Activated gamma-delta T cell (primary cell): Measurements from ENCODE around the gene POLR2H.
A peak's percentile ranks its signal among the peaks of the same experiment; 100 is the strongest.

Experiments used
- DNase-seq: peaks from one replicate; lab custom pipeline; 2025; lab: John Stamatoyannopoulos, UW
- total RNA-seq, 2 donors: gene quantifications; one replicate each; lab custom pipeline; 2026; lab: John Stamatoyannopoulos, UW

POLR2H gene
- total RNA-seq = 45.1 to 49.5 reads per million in 2 donors

DNA sequence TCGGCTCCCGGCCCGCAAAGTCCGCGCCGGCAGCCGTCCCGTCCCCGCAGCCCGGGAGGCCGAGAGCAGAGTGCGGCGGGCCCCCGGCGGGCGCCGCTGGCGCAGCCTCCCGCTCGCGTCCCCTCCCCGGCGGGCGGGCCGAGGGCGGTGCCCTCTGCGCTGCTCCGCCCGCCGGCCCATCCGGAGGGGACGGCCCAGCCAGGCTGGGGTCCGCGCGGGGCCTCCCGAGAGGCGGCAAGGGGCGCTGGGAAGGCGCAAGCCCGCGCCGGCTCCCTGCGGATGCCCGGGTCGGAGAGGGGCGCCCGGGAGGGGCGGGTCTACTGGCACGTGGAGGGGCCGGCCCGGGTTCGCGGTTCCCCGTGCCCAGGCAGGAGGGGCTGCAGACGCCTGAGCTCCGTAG lies at the start of gene POLR2H, which contains the start of gene CLCN2:
POLR2H (plus strand) TSS at position 179 of the 400 bp plus-strand sequence. CDS start 1,783 bp downstream, outside the sequence.
CLCN2 (minus strand) TSS at position 74 of the 400 bp plus-strand sequence. CDS start 126 bp downstream, outside the sequence.
- peak; percentile 34 for DNase-seq

- peak; percentile 91 for DNase-seq
These were observed 47.2 kb upstream of the POLR2H start, which contains the start of gene EIF4G1 for GRCh38 chr3:184314363-184314699. TSS of gene EIF4G1 (plus strand) at chr3:184314606. CDS start at chr3:184315797, 1,191 bp downstream.

DNA sequence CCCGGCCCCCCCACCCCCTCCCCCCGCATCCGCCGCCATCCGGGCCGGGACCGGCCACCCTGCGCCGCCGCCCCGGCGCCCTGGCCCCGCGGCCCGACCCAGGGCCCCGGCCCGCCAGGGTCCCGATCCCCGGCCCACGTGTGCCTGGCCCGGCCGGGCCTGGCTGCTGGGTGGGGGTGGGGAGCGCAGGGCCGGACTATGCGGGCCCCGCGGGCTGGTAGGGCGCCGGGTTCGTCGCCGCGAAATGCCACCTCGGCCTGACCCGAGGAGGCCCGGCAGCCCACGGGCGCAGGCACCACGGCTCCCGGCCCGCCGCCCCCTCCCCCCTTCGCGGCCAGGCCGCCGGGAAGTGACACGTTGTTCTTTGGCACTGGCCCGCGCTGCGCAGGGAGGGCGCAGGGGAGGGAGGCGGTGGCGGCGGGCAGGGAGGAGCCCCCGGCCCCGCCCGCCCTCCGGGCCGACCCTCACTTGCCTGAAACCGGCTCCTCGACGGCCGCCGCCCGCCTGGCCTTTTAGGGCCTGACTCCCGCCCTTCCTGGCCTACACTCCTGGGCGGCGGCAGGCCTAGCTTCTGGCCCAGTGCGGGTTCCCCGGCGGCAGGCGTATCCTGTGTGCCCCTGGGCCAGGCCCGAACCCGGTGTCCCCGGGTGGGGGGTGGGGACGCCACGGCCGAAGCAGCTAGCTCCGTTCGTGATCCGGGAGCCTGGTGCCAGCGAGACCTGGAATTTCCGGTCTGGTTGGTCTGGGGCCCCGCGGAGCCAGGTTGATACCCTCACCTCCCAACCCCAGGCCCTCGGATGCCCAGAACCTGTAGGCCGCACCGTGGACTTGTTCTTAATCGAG lies 46.6 kb upstream of the POLR2H start:
- DNase-seq = peak; percentile 79

- no peak for DNase-seq
These were observed 46.0 kb upstream of the POLR2H start for GRCh38 chr3:184315543-184315867.

GRCh38 chr3:184315871-184316661 lies 45.4 kb upstream of the POLR2H start:
- no peak for DNase-seq

DNA sequence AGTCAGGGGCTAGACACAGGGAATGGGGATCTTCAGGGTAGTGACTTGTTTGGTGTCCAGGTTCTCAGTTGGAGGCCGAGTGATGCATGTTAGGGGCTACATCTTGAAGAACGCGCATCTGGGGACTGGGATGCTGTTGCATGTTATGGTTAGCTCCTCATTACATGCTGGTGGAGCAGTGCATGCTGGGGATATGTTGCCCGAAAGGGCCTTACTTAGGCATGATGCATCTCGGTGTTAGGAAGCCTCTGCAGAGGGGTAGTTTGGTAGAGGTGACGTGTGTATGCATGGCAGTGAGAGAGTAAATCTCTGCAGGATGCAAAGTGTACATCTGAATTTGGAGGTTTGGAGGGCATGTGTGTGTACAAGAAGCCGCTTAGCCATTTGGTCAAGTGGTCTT lies 44.7 kb upstream of the POLR2H start:
- DNase-seq = no peak

DNA sequence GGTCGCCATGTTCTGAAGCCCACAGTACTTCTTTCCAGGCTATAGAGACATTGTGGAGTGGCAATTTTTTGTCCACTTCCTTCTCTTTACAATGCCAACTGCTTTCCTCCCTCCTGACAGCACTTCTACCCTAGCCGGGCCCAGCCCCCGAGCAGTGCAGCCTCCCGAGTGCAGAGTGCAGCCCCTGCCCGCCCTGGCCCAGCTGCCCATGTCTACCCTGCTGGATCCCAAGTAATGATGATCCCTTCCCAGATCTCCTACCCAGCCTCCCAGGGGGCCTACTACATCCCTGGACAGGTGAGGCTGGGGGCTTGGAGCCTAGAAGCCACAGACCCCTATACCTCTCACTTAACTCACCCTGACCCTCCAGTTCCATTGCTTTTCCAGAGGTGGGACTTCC lies 44.3 kb upstream of the POLR2H start:
- DNase-seq = no peak

DNA sequence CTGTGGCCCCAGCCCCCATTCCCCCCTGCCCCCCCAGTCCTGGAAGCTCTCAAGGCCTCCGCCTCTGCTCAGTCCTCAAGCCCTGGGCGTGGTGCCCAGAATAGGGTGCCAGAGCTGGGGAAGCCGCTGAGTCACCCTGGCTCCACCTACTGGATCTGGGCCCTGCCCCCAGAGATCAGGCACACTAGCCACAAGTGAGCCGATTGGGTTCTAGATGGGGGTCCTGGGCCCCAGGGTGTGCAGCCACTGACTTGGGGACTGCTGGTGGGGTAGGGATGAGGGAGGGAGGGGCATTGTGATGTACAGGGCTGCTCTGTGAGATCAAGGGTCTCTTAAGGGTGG lies 41.4 kb upstream of the POLR2H start:
- no peak for DNase-seq

- no peak for DNase-seq
These were observed 39.8 kb upstream of the POLR2H start for GRCh38 chr3:184321666-184322065.

- DNase-seq = no peak
These were observed 38.6 kb upstream of the POLR2H start for GRCh38 chr3:184322731-184323487.

DNA sequence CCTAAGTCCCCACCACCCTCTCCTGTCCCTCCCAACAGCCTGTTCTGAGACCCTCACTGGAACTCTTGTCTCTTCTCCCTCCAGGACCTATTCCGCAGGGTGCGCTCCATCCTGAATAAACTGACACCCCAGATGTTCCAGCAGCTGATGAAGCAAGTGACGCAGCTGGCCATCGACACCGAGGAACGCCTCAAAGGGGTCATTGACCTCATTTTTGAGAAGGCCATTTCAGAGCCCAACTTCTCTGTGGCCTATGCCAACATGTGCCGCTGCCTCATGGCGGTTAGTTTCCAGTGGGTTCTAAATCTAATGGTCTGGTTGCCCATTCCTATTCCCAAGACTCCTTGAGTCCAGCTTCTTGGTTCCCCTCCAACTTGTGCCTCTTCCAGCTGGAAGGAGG lies 37.8 kb upstream of the POLR2H start:
- no peak for DNase-seq

GRCh38 chr3:184325269-184325668 lies 36.2 kb upstream of the POLR2H start:
- DNase-seq = no peak

DNA sequence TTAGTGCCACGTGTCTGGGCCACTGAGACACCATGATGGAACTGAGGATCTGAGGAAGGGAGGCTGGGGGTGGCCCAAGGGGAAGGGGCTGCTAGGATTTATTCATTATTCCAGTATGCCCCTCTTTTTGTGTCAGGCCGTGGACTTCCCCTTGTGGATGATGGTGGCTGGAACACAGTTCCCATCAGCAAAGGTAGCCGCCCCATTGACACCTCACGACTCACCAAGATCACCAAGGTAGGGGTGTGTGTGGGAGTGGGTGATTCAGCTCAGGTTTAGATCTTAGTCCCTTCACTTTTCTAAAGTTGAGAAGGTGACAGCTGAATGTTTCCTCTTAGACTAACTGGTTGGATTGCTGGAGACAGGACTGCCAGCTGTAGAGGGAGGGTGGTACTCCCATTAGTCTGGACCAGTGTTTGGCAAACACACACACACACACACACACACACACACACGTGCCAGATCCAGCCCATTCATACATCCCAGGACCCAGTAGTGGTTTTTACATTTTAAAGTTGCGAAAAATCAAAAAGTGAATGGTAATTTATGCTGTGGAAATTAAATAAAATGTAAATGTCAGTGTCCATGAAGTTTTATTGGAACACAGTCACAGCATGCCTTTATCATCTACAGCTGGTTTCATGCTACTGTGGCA lies 35.7 kb upstream of the POLR2H start:
- no peak for DNase-seq

DNA sequence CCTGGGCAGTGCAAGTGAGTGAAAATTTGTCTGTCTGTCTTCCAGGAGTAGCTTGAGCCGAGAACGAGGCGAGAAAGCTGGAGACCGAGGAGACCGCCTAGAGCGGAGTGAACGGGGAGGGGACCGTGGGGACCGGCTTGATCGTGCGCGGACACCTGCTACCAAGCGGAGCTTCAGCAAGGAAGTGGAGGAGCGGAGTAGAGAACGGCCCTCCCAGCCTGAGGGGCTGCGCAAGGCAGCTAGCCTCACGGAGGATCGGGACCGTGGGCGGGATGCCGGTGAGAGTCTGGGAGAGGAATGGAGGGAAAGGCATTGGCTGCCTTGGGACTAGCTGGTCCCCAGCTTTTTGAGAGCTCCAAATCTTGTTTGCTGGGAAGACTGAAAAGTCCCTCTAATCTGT lies 34.3 kb upstream of the POLR2H start:
- no peak for DNase-seq

GRCh38 chr3:184328516-184328915 lies 33.0 kb upstream of the POLR2H start:
- DNase-seq = no peak

- DNase-seq = no peak
These were observed 29.0 kb upstream of the POLR2H start for GRCh38 chr3:184332370-184333090.

DNA sequence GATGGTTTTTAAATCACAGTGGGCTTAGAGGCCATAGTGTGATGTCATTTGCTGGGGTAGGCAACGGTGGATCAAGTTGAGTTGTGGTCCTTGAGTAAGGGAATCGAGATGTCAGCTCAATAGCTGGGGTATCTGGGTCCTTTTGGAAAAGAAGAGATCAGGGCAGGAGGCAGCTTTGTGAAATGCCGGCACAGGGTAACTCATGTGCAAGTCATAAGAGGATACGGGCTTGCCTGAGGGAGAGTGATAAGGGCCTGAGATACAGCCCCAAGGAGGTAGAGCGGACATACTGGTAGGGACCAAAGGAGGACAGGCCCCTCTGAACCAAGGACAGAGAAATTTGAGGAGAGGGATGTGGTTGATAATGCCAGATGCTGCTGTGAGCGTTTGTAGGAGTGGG lies 28.3 kb upstream of the POLR2H start:
- no peak for DNase-seq

DNA sequence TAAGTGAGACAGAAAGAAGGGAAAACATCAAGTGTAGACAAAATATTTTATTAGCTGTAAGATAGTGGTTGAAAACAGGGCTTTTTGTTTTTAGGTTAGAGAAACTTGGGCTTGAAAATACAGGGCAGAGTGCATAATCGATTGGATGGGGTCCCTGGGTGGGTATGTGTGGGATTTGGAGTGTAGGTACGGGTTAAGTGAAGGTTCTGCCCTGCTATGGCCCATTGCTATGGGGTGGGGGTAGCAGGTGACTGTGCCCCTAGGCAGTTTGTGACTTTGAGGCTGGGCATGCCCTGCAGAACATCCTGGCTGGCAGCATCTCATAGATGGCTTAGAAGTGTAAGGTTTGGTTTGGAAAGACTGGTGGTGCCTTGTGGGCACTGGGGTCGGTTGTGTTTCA lies 27.8 kb upstream of the POLR2H start:
- no peak for DNase-seq

- DNase-seq = no peak
These were observed 26.9 kb upstream of the POLR2H start for GRCh38 chr3:184334470-184335158.

DNA sequence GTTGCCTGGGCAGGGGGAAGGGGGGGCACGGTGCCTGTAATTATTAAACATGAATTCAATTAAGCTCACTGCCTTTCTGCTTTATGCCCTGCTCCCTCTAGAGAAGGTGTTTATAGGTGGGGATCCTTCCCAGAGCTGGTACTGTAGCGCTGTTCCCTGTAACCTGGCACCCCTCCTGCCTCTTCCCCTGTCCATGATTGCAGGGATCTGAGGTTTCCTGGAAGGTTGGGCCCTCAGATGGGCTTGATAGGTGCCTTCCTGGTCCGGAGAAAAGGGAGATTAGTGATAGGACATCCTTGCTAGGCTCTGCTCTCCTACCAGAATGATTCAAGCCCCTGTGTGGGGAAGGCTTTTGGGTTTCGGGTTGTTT lies 26.2 kb upstream of the POLR2H start:
- no peak for DNase-seq
